K562 (cell line): Measurements from ENCODE around the gene MTG2. TPM values are rescaled to one million over a fixed set of nuclear protein-coding genes. Genes with fewer than 3 reads are reported as not detected.
A peak's percentile ranks its signal among the peaks of the same experiment; 100 is the strongest.

Source experiments
- ATF7 ChIP-seq: fragments of 450-650 bp; IDR thresholded peaks from 2 replicates; pipeline ENCODE4 v1.7.1; 2014; ENCODE audit warnings: mild to moderate bottlenecking, moderate library complexity
- DEAF1 ChIP-seq: fragments of 450-650 bp; formaldehyde crosslinking; IDR thresholded peaks from 2 replicates; pipeline ENCODE4 v1.4.0; 2020; ENCODE audit warnings: mild to moderate bottlenecking, moderate library complexity
- DPF2 ChIP-seq: fragments of 450-650 bp; IDR thresholded peaks from 2 replicates; pipeline ENCODE4 v1.6.1; 2016
- E2F6 ChIP-seq, 2 experiments: IDR thresholded peaks; 2 replicates each; pipeline ENCODE4 v1.6.1; 2011; ENCODE audit warnings: borderline replicate concordance in 1 of 2, control low read depth in 1 of 2, low read depth in 1 of 2, low read length in 1 of 2, mild to moderate bottlenecking in 1 of 2, mixed read lengths in 1 of 2, moderate library complexity in 1 of 2; ENCODE audit not compliant: insufficient read depth in 1 of 2, insufficient read length in 1 of 2, poor library complexity in 1 of 2, severe bottlenecking in 1 of 2; ENCODE audit errors: extremely low read depth in 1 of 2
- HLTF ChIP-seq: fragments of 450-650 bp; IDR thresholded peaks from 2 replicates; pipeline ENCODE4 v1.6.1; 2016
- JUND ChIP-seq, 2 experiments: IDR thresholded peaks; 2 replicates in 1 of 2; 3 replicates in 1 of 2; pipeline ENCODE4 v1.6.1; 2011; ENCODE audit warnings: borderline replicate concordance in 2 of 2, low read depth in 2 of 2, low read length in 2 of 2, improper control_type of control experiment in 1 of 2, missing biosample characterization in 1 of 2, missing genetic modification characterization in 1 of 2, missing genetic modification reagents in 1 of 2
- MEF2D ChIP-seq: conservative IDR thresholded peaks from 2 replicates; pipeline ENCODE4 v1.6.1; 2016; ENCODE audit warnings: low read depth, missing genetic modification characterization, missing compliant biosample characterization
- NRF1 ChIP-seq, 2 experiments: fragments of 450-650 bp; IDR thresholded peaks in 1 of 2; conservative IDR thresholded peaks in 1 of 2; 2 replicates each; pipeline ENCODE4 v1.6.1; 2014; ENCODE audit warnings: mild to moderate bottlenecking in 2 of 2
- RBFOX2 ChIP-seq: fragments of 200-400 bp; formaldehyde crosslinking; IDR thresholded peaks from 2 replicates; pipeline ENCODE4 v1.6.1; 2017; ENCODE audit warnings: low read depth, mild to moderate bottlenecking, low read length, moderate library complexity
- STAT5B ChIP-seq: fragments of 250-450 bp; sonication (Bioruptor Pico); IDR thresholded peaks from 2 replicates; pipeline ENCODE4 v1.8.0; 2021; ENCODE audit warnings: mild to moderate bottlenecking, inconsistent platforms
- TEAD4 ChIP-seq, 2 experiments: sonication (generic) in 1 of 2; formaldehyde crosslinking in 1 of 2; IDR thresholded peaks; 2 replicates each; pipeline versions ENCODE4 v1.6.1 to v1.8.0; 2012 to 2022; ENCODE audit warnings: borderline replicate concordance in 1 of 2, inconsistent platforms in 1 of 2, low read length in 1 of 2, mild to moderate bottlenecking in 1 of 2, missing genetic modification reagents in 1 of 2
- TGIF2 ChIP-seq: sonication (generic); formaldehyde crosslinking; IDR thresholded peaks from 2 replicates; pipeline ENCODE4 v1.8.1; 2022; ENCODE audit warnings: mild to moderate bottlenecking, missing genetic modification reagents, moderate library complexity
- ZNF124 ChIP-seq: sonication (generic); formaldehyde crosslinking; IDR thresholded peaks from 2 replicates; pipeline ENCODE4 v1.8.1; 2022; ENCODE audit warnings: missing genetic modification reagents
- ZNF263 ChIP-seq: sonication (generic); formaldehyde crosslinking; IDR thresholded peaks from 2 replicates; pipeline ENCODE4 v1.8.0; 2022; ENCODE audit warnings: mild to moderate bottlenecking, missing genetic modification reagents, borderline replicate concordance
- ZNF3 ChIP-seq: fragments of 250-450 bp; sonication (Bioruptor Pico); IDR thresholded peaks from 2 replicates; pipeline ENCODE4 v1.5.0; 2021; ENCODE audit warnings: mild to moderate bottlenecking, moderate library complexity
- ZNF592 ChIP-seq: fragments of 450-650 bp; IDR thresholded peaks from 2 replicates; pipeline ENCODE4 v1.6.1; 2017; ENCODE audit warnings: antibody characterized with exemption, mild to moderate bottlenecking
- ZNF707 ChIP-seq: fragments of 250-450 bp; sonication (Bioruptor Pico); conservative IDR thresholded peaks from 2 replicates; pipeline ENCODE4 v1.8.0; 2022; ENCODE audit warnings: inconsistent platforms, mild to moderate bottlenecking, moderate library complexity
- ZNF766 ChIP-seq: fragments of 200-800 bp; sonication (Bioruptor generic); conservative IDR thresholded peaks from 2 replicates; pipeline ENCODE4 v1.6.1; 2016; ENCODE audit warnings: missing genetic modification characterization, missing compliant biosample characterization
- polyA plus RNA-seq, 8 experiments: library from polyadenylated mRNA; depleted of rRNA in 4 of 8; stranded (reverse) in 5 of 8; unstranded in 3 of 8; fragments of >200 nt; fragmentation: Nextera tagmentation in 2 of 8; fragmentation: Illumina TruSeq in 1 of 8; extraction: Ambion mirVana in 2 of 8; extraction: Trizol in 1 of 8; gene quantifications; 2 replicates each; pipeline versions ENCODE4 v1.2.1 to v1.2.3, GENCODE V29; 2011 to 2014; ENCODE audit warnings: inconsistent platforms in 1 of 8, missing spikeins in 1 of 8
- total RNA-seq, 7 experiments: library from RNA; depleted of rRNA in 6 of 7; stranded (reverse); fragments of >200 nt in 6 of 7; fragmentation: Illumina TruSeq in 2 of 7; extraction: Trizol in 2 of 7; gene quantifications; 2 replicates each; pipeline versions ENCODE4 v1.2.1 to v1.2.3, GENCODE V29; 2011 to 2021; ENCODE audit warnings: low replicate concordance in 1 of 7
- TF ChIP-seq, protein P1 (sequence below): fragments of 250-450 bp; sonication (Bioruptor Pico); IDR thresholded peaks from 2 replicates; pipeline ENCODE4 v1.9.0; 2021; ENCODE audit warnings: mild to moderate bottlenecking

The MTG2 gene
- total and polyA plus RNA-seq, 9 of the 15 experiments (the other 6 are each of a cell fraction or from before 2014, with no cell fraction given) = 8.7 to 67.5 (median 44.5) TPM

DNA sequence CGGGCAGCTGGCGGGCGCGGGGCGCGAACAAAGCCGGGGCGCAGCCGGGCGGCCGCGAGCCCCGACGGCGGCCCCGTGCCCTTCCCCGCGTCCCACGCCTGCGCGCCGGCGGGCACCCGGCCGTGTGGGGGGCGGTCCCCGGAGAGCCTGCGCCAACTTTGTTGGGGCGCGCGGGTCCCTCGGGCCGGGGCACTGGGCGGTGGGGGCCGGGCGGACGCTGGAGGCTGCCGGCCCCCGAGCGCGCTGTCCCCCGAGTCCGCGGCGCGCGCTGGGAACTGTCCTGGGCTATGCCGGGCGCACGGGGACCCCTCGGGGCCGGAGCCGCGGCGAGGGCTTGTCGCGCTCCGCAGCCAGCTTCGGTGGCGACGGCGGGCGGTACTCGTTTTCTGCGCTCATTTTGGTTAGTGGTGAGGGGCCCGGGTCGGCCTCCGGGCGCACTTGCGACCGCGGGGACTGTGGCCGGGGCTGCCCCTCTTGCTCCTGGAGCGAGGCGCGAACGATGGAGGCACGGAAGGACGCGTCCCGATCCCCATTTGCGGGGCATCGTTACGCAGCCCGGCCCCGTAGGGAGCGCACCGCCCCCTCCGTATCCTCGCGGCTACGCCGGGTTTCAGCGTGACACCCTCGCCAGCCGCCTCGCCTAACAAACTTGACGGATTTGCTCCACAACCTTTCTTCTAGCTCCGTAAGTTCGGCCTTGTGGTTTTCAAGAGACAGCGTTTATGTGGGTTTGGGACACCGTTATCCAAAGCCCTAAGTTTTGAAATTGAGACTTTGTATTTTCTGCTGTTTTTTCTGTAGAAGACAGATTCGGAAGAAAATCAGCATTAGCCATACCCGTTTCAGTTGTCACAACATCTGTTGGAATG, 38.6 kb upstream of the MTG2 start (continued):
- TF ChIP-seq ZNF592 = 0 out of 2 replicates have a peak, but pooled peaks have one; percentile 36
- TF ChIP-seq JUND (IDR thresholded peaks at IDR 0.05; ENCODE audit: borderline replicate concordance, low read depth, low read length) = 0 out of 2 replicates have a peak, but pooled peaks have one; percentile 7
- TF ChIP-seq JUND (tag; IDR thresholded peaks at IDR 0.05; ENCODE audit: borderline replicate concordance, low read depth, low read length) = no peak
- TF ChIP-seq DEAF1 (CRISPR knock-in tag) = no peak
- peak in 1 of 2 experiments; percentile 42; a peak in 3 of 4 replicates for TF ChIP-seq NRF1 (conservative IDR thresholded peaks at IDR 0.05 in 1 of 2, IDR thresholded peaks at IDR 0.05 in 1 of 2)
- TF ChIP-seq, protein P1, sequence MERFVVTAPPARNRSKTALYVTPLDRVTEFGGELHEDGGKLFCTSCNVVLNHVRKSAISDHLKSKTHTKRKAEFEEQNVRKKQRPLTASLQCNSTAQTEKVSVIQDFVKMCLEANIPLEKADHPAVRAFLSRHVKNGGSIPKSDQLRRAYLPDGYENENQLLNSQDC = no peak
- TF ChIP-seq ZNF766 (CRISPR knock-in tag) = no peak
- TF ChIP-seq ZNF707 (CRISPR knock-in tag) = no peak
- no peak for TF ChIP-seq MEF2D (tag)
- peak; percentile 73 for TF ChIP-seq RBFOX2
- no peak for TF ChIP-seq ATF7
- TF ChIP-seq HLTF = no peak
- TF ChIP-seq TGIF2 (CRISPR knock-in tag) = no peak
- no peak for TF ChIP-seq ZNF263 (CRISPR knock-in tag)
- TF ChIP-seq E2F6 (IDR thresholded peaks at IDR 0.05; ENCODE audit: borderline replicate concordance in 1 of 2, extremely low read depth in 1 of 2, insufficient read depth in 1 of 2, insufficient read length in 1 of 2, low read depth in 1 of 2, low read length in 1 of 2, poor library complexity in 1 of 2, severe bottlenecking in 1 of 2) = peak; percentile 57 to 77
- TF ChIP-seq TEAD4 (IDR thresholded peaks at IDR 0.05; ENCODE audit: low read length) = no peak
- TF ChIP-seq TEAD4 (CRISPR knock-in tag; IDR thresholded peaks at IDR 0.05; ENCODE audit: borderline replicate concordance) = no peak
- TF ChIP-seq ZNF3 (CRISPR knock-in tag) = no peak
- 0 out of 2 replicates have a peak, but pooled peaks have one; percentile 6 for TF ChIP-seq STAT5B (CRISPR knock-in tag)
- TF ChIP-seq ZNF124 = no peak
- no peak for TF ChIP-seq DPF2
